ENCODE measurements around the gene GATAD2A.

DNA sequence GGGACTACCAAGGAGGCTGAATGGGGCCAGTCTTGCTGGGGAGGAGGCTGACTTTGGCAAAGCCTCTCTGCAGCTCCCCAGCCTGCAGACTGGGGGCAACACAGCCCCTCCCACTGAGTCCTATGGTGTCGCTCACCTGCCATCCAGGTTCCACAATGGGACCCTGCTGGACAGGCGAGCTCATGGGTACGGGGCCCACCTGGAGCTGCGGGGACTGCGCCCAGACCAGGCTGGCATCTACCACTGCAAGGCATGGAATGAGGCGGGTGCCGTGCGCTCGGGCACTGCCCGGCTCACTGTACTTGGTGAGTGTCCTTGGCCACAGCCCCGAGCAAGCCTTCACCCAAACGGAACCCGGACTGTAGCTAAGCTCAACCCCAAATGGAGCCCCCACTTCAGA lies 137.6 kb downstream of the GATAD2A start:
- TF ChIP-seq SUZ12 (IDR thresholded peaks at IDR 0.05; ENCODE audit: extremely low read depth, insufficient read depth, insufficient read length) (no peak), YY1 (IDR thresholded peaks at IDR 0.05; ENCODE audit: insufficient read depth, insufficient read length) (no peak), ZNF274 (IDR thresholded peaks at IDR 0.05; ENCODE audit: low read depth, low read length) (no peak)

Measured in NT2/D1 (cell line).